HG03175 (cell line): ENCODE data around the gene CSNK2A1.

Experiments
- ATAC-seq: cut with Tn5 transposase; IDR thresholded peaks from one replicate; pipeline ENCODE4 v1.9.1; 2021; ENCODE audit warnings: mild to moderate bottlenecking, moderate library complexity; ENCODE audit not compliant: unreplicated experiment

The CSNK2A1 gene

DNA sequence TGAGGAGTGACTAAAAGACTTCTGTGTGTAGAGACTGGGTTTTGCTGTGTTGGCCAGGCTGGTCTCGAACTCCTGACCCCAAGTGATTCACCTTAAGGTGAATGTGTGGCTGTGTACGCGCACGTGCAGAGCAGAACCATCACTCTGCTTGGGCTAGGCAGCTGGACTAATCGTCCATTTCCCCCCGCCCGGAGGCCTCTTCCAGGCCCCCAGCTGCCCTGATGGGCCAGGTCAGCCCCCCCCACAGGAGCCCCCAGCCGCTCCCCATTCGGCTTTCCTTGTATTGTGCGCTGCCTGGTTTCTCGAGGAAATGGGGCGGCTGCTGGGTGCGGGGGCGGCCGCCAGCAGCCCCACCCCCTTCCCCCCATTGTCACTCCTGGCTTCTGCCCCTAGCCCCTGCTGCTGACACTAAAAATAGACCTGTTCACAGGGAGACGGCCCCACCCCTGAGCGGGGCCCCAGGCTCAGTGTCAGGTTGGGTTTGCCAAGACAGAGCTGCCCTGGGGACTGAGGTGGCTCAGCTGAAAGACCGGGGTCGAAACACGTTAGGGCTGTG lies 24.6 kb upstream of the CSNK2A1 start:
- no peak for ATAC-seq

DNA sequence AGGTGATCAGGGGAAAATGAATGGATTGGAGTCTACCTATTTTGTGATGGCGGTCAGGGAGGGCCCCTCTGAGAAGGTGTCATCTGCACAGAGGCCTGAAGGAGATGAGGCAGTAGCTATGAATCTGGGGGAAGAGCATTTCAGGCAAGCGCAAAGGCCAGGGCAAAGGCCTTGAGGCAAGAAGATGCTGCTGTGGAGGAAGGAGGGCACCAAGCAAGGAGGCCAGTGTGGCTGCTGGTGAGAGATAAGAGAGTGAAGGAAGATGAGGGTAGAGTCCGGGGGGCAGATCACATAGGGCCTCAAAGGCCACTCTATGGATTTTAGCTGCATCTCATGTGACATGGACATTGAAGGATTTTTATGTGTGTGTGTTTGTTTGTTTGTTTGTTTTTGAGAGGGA lies 20.6 kb upstream of the CSNK2A1 start:
- no peak for ATAC-seq

DNA sequence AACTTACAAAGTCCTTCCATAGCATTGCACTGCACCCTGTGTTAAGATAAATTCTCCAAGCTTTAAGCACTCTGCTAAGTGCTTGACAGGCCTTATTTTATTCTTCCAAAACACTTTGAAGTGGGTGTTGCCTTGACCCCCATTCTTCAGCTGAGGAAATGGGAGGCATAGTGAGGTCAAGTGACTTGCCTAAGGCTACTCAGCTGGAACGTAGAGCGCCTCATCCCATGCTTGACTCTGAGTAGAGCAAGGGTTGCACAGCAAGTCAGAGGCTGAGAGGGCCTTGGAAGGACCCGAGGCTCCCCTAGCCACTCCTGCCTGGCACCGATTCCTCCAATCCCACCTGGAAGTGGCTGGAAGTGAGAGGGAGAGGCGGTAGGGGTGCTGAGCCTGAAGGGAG lies 19.6 kb upstream of the CSNK2A1 start:
- ATAC-seq: no peak

DNA sequence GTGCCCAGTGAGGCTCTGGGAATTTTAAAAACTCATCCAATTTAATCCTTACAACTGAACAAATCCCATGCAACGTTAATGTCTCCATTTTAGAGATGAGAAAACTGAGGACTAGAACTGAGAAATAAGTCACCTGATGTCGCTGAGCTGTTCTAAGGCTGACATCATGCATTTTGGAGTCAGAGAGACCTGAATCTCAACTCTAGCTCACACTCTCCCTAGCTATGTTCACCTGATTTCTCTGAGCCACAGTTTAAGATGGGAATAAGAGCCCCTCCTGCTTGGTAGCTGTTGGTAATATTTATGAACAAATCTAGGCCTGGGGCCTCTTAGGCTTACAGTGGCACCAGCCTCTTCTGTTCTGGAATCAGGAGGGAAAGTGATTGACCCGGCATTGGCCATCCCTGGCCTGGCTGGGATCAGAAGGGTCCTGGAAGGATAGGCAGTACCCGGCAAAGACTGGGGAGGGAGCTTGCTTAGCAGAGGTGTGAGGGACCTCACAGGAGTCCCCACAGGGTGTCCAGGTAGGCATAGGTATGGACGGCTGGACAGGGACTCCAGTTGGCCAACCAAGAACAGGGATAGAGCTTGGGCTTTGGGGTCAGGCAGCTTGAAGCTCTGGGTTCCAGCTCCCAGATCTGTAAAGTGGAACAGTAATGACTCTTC lies 18.8 kb upstream of the CSNK2A1 start:
- ATAC-seq: no peak

DNA sequence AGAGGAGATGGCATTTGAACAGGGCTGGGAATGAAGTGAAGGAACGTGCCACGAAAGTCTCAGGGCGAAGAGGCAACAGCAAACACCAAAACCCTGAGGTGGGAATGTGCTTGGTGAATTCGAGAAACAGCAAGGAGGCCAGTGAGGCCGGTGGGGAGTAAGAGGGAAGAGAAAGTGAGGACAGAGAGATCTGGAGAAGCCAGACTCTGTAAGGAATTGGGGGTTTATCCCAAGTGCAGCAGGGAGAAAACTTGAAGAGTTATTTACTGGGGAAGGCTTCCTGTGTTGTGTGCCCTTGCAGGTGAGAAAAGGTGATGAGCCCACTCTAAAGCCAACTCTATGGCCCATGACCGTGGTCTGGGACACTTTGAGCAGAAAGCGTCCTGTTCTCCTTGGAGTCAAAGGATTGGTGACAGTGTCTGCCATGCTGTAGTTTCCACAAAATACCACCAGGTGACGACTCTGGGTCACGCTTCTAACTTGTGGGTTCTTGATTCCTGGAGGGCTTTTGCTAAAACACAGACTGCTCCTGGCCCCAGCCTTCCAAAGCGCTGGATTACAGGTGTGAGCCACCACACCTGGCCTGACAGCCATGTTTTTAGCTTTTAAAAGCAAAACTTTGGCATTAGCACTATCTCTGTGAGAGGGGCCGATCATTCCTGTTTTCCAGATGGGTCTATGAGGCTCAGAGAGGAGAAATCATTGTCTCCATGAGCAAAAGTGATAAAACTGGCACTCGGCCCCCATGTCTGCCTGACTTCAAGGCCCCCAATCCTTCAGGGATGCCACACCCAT lies 18.0 kb upstream of the CSNK2A1 start:
- no peak for ATAC-seq

DNA sequence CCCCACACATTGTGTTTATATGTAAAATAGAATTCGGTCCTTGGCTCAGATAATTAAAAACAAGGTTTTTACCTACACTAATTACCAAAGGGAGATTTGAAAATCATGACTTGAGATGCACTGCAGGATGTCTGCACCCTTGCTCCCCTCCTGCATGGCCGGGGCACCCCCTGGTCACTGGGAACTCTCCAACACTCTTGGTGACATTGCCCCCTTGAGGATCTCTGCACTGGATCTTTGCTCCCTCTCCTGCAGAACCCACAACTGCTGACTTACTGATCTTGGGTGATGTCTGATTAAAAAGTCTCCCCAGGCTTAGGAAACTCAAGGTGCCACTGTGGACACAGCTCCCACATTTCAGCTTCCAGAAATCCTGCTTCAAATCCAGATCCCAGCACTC lies 17.1 kb upstream of the CSNK2A1 start:
- no peak for ATAC-seq

DNA sequence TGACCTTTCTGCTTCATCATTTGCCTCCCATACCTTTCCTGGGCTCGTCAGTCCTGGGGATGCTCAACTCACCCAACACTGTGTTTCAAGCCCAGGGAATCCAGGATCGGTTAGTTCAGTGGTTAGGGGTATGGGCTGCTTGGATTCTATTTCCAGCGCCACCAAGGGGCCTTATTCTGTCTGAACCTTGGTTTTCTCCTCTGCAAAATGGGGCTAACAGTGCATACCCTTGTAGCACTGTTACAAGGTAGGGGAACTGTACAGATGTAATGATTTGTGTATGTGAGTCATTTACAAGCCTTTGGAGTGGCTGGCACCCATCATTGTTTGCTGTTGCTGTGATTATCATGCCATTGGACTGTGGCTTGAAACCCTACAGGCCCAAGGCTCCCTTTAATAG lies 14.5 kb upstream of the CSNK2A1 start:
- no peak for ATAC-seq

DNA sequence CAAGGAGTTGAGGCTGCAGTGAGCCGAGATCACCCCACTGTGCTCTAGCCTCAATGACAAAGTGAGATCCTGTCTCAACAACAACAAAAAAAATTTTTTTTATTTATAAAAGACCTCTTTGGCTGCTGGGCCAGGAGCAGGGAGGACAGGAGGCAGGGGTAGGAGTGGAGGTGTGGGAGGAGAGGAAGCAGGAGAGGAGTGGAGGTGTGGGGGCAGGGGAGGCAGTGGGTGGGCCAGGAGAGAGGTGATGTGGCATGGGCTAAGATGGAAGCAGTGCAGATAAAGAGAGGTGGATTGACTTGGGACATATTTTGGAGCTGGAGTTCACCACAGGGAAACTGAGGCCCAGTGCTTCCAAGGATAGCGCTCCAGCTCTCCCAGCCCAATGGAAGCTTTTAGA lies 13.4 kb upstream of the CSNK2A1 start:
- ATAC-seq: no peak

DNA sequence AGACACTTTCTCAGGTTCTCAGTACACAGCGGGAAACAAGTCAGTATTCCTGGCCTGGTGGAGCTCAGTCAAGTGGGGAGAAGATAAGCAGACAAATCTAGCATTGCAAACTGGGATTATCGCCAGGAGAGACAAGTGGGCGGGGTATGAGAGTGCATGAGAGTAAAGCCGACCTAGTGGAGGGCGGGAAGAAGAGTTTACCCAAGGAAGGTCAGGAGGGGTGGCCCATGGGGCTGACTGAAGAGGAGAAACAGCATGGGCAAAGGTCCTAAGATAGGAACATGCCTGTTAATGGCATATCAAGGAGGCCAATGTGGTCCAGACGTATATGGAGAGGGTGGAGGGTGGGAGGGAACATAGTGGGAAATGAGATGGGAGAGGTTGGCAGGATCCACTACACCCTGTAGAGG lies 12.4 kb upstream of the CSNK2A1 start:
- ATAC-seq: no peak

DNA sequence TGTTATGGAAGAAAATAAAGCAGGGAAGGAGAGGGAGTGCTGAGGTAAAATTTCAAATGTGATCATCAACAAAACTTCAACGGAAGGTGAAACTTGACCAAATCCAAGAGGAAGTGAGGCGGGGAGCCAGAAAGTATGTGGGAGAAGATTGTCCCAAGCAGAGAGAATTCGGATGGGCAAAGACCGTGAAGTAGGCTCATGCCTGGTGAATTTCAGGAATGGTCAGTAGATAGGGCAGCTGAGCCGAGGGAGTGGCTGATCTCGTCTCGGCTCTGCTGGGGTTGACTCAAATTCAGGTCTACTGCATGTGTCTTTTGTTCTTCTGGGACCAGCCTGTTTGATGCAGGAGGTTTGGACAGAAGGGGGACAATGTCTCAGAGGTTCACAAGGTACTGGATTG lies 7.0 kb upstream of the CSNK2A1 start:
- no peak for ATAC-seq

DNA sequence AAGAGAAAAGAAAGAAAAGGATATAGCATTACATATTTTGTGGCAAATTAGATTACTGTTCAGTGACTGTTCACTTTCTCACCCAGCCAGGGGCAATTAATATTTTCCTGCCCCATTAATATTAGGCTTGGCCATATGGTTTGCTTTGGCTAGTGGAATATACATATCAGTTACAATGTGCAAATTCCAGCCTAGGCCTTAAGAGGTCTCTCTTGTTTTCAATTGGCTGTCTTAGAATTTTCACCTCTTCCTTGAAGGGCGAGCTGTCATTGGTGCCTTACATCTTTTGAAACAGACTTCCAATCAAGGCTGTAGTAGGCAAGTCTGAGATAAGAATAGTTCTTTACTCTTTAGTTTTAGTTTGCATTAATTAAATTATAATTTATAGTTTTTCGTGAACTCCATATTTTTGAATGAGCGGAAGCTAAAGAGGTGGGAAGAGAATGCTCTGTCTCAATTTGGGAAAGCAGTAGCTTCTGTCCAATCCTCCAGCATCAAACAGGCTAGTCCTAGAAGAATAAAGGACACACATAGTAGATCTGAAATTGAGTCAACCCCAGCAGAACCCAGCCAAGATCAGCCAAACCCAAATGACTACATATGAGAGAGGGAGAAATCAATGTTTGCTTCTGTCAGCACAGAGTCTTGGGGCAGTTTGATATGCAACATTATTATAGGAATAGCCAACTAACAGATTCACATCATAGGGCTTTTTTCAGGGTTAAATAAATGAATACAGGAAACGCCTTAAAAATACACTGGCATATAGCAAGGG lies 6.3 kb upstream of the CSNK2A1 start:
- ATAC-seq: no peak

DNA sequence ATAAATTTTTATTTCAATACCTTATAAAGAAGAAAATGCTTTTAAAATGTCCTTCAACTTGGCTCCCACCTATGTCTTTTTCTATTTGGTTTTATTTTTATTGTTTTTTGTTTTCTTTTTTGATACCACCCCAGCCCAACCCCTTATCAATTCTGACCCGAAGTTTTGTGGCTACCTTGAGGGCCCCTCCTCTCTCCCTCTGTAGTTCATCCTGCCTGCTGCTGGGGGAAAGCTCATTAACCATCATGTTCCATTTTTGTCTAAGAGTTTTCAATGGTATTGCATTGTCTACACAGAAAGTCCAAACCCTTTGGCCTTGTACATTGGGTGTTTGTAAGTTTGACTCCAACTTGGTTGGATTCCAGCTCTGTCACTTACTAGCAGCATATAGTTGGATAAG lies 5.3 kb upstream of the CSNK2A1 start:
- no peak for ATAC-seq

DNA sequence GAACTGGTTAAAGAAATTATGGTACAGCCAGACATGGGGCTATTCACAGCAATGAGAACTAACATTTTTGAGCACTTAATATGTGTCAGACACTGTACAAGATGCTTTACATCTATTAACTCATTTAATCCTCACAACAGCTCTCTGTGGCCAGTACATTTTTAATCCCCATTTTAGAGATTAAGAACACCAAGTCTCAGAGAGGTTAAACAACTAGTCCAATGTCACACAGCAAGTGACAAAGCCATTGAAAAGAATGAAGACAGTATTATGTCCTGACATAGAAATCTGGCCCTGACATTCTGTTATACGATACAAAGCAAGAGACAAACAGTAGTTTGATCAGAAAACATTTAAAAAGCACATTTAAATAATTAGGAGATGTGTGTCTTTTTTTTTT lies 3.8 kb upstream of the CSNK2A1 start:
- no peak for ATAC-seq

DNA sequence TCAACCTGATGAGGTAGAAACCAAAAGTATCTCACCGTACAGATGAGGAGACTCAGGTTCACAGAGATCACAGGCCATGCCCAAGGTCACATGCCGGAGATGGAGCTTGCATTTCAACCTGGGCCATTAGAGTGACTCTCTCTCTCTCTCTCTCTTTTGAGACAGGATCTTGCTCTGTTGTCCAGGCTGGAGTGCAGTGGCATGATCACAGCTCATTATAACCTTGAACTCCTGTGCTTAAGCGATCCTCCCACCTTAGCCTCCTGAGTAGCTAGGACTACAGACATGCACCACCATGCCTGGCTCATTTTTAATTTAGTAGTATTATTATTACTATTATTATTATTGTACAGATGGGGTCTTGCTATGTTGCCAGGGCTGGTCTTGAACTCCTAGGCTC lies 2.8 kb upstream of the CSNK2A1 start:
- ATAC-seq: no peak

DNA sequence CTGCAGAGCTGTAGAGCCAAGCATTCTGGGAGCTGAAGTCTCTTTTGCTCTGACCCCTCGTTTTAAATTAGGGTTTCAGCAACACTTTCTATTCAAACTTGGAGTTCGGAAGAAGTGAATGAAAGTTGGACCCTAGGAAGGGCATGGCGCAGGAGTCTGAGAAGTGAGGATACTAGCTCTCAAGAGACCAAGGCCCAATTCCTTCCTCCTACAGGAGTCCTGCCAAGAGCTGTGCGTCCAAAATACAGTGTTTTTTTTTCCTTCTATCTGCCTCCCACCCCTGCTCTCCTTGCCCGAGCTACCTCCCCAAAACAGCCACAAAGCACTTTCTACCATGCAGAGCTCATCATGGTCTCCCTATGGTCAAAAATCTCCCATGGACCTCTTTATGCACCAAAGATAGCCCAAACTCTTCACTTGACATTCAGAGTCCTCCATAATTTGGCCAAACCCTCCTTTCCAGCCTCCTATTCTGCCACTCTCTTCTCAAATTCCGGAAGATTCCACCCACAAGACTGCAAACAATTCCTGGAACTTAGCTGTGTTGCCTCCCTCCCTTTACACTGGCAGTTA lies 649 bp upstream of the CSNK2A1 start:
- no peak for ATAC-seq

DNA sequence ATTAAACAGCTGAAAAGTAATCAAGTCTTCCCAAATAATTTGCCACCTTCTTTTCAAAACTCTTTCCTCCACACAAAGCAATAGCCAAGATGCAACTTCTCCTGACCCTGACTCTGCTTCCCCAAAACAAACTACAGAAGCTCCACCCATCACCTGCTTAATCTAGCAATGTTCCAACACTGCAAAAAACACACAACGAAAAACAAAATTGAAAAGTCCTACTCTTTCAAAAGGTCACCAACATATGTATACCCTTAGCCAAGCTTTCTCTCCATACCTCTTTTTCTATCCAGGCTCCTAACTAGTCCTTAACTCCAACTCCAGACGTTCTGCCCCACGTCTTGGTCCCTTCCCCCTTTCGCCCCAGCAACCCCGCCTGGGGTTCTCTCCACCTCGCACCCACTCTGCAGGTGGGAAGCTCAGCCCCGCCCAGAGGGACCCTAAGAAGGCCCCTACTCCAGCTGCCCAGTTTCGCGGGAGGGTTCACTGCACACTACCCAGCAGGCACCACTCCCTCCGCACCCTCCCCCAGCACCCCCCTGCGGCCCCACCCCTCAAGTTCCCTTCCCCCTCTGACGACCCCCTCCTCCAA lies 717 bp downstream of the CSNK2A1 start:
- no peak for ATAC-seq

DNA sequence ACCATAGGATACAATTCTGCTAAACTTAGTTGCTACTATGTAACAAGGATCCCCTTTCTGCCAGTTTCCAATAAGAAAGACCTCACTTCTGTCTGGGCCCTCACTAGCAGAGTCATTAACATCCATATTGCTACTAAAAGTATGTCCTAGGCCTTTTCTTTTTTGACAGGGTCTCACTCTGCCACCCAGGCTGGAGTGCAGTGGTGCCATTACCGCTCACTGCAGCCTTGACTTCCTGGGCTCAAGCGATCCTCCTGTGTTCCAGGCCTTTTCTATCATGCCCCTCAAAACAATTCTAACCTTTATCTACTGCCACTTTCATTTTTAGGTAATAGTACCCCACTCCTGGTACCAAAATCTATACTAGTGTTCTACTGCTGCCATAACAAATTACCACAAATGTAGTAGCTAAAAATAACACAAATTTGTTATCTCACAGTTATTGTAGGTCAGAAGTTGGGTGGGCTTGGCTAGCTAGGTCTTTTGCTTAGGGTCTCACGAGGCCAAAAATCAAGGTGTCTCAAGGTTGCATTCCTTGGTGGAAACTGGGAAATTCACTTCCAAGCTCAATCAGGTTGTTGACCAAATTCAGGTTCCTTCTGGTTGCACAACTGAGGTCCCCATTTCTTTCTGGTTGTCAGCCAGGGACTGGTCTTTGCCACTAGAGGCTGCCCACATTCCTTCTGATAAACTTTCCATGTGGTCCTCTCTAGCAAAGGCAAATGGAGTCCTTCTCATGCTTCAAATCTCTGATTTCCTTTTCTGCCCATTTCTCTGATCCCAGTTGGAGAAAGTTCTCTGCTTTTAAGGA lies 3.0 kb downstream of the CSNK2A1 start:
- no peak for ATAC-seq

DNA sequence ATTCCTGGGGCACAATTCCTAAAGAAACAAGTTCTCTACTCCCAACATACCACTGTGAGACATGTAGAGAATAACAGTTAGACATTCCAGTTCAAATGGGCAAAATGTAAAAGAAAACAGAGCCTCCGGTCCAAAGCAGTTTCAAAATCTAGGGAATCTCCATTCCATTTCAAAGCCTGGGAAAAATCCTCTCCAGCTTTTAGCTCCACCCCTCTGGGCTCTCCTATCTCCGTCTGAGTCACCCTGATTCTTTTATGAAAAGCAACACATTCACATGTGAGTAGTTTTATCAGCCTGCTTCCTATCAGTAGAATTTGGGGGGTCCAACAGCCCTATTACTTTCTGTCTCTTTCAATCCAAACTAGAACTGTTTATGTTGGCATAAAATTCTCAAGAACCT lies 3.7 kb downstream of the CSNK2A1 start:
- ATAC-seq: no peak

DNA sequence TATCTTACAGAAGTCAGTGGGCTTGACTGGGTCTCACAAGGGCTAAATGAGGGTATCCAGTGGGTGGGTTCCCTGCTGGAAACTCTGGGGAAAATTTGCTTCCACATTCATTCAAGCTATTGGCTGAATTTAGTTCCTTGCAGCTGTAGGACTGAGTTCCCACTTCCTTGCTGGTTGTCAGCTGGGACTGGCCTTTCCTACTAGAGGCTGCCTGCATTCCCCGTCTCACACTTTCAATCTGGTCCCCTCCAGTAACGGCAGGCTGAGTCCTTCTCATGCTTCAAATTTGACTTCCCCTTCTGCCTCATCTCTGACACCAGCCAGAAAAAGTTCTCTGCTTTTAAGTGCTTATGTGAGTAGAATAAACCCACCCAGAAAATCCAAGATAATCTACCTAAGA lies 4.4 kb downstream of the CSNK2A1 start:
- ATAC-seq: no peak

DNA sequence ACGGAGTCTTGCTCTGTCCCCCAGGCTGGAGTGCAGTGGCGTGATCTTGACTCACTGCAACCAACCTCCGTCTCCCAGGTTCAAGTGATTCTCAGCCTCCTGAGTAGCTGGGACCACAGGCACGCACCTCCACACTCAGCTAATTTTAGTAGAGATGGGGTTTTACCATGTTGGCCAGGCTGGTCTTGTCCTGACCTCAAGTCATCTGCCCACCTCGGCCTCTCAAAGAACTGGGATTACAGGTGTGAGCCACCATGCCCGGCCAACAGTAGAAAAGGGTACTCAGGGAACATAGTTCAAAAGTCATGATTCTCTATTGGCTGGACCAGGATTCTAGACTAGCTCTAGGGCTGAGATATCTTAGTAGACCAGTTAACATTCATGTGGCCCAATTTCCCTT lies 5.6 kb downstream of the CSNK2A1 start:
- no peak for ATAC-seq
